CD4-positive, alpha-beta T cell treated with Interleukin-17A for 1 hour (primary cell): Measurements from ENCODE around the gene NRARP.
"Not testable (repeated sequence)": the region's sequence is repeated elsewhere in the genome, so short reads cannot be mapped to it uniquely, and the experiment has no call there.

ENCODE experiments used
- DNase-seq: peaks from one replicate; pipeline ENCODE4 v3.0.0-alpha.2; 2020

NRARP gene

GRCh38 chr9:137275588-137276472 lies 26.2 kb downstream of the NRARP start:
- no peak for DNase-seq

DNA sequence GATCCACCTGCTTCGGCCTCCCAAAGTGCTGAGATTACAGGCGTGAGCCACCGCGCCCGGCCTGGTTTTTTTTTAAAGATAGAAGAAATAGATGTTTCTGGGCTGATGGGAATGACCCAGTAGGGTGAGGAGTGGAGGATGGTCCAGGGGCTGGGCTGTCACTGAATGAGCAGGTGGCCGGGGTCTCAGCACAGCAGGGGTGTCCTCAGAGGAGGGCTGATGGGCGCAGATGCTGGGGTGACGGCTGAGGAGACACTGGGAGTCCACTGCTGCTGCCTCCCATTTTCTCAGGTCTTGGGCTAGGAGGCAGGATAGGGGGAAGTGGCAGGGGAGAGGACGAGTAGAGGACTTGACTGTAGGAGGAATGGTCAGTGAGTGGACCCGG lies 26.9 kb downstream of the NRARP start:
- DNase-seq, result no peak

DNA sequence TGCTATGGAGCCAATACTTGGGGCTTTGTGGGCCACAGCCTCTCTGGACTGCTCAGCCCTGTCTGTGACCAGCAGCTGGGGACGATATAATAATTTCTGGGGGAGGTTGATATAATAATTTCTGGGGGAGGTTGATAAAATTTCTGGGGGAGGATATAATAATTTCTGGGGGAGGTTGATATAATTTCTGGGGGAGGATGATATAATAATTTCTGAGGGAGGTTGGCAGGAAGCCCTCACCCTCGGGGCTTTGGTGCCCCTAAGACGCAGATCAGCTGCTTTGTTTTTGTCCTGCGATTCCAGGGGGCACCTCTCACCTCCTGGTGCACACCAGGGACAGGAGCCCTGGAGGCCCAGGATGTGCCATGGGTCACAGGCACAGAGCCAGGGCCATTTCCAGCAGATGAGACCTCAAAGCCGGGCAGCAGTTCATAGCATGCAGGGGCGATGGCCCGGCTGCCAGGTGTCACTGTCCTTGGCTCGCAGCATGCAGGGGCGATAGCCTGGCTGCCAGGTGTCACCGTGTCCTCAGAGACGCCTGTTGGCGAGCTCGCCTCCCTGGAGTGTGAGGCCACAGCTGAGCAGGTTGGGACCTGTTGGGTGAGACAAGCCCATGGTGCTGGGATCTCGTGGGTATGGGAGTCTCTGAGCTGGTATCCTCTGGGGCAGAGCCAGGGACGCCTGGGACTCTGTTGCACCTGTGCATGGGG lies 28.3 kb downstream of the NRARP start:
- no peak for DNase-seq

GRCh38 chr9:137273095-137273490 lies 29.0 kb downstream of the NRARP start:
- no peak for DNase-seq

DNA sequence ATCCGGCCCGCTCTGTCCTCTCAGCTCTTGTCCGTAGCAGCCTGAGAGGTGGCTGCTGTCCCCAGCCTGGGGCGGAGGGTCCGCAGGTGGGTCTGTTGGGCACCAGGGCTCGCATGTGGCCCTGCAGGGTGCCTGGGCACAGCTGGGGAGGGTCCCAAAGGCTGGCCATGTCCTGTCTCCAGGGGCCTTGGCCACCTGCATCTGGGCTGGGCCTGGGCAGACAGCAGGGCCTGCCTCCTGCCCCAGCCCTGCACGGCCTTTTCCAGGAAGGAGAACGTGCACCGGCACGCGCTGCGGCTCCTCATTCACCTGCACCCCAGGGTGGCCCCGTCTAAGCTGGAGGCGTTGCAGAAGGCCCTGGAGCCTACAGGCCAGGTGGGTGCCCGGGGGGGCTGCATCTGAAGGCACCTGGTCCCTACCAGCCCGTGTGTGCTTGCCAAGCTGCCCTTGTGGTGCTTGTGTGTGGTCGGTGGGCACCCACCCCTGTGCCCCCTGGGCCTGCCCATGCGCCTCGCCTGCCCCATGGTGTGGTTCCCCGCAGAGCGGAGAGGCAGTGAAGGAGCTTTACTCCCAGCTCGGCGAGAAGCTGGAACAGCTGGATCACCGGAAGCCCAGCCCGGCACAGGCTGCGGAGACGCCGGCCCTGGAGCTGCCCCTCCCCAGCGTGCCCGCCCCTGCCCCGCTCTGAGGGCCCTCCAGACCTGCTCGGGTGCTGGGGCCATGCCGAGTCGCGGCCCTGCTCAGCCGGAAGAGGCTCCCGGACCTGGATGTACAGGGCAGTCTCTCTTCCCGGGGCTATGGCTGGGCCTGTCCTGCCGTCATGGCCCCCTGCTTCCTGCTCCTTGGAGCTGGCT lies 29.6 kb downstream of the NRARP start:
- no peak for DNase-seq

- DNase-seq, result no peak
These were observed 30.4 kb downstream of the NRARP start for GRCh38 chr9:137271696-137272076.

DNA sequence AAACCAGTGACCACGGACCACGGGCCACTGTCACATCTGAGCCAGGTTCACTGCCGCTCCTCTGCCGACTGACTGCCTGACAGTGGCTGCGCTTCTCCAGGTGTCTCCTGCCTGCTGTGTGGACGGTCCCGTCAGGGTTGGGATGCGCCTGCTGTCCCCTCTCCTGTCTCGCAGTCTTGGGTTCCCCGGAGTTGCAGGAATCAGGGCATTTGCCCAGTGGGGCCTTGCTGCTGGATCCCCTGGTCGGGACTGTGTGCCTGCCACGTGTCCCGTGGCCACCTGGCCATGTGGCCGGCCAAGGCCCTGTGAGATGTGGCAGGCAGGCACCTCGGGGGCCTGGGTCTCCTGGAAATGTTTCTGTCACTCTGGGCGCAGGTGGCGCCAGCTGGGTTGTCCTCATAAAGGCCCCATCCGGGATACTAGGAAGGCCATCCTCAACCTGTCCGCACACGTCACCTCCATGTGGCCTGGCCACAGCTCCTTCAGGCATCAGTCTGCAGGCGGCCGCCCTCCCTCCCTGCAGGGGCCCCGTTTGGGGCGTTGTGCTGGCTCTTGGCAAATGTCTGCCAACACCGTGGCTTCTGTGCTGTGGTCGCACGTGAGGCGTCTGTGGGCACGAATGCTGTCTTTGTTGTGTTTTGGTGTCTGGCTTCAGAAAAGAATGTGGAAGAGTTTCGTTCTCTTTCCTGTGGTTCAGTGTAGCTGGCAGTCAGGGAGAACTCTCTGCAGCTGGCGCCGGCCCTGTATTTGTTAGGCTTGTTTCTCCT lies 31.0 kb downstream of the NRARP start:
- DNase-seq, result peak; percentile 33

DNA sequence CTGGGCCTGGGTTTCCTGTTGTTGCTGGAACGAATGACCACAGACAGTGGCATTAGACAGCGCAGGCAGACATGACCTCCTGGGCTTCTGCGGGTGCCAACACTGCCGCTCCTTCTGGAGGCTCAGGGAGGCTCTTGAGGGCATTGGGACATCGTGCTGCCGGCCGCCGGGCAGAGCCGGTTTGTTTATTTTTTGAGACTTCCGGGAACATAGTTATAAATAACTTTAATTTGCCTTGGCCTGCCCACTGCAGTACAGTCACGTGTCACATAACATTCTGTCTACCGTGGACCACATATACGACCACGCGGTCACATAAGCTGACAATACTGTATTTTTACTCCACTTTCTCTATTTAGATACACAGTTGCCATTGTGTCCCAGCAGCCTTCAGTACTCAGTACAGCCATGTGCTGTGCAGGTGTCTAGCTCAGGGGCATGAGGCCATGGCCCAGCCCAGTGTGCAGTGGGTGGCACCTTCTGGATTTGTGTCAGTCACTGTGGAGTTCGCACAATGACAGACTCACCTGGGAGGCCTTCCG lies 32.8 kb downstream of the NRARP start:
- no peak for DNase-seq

- DNase-seq, result no peak
These were observed 33.4 kb downstream of the NRARP start for GRCh38 chr9:137268538-137269201.

GRCh38 chr9:137267933-137268355 lies 34.1 kb downstream of the NRARP start:
- DNase-seq, result no peak

DNA sequence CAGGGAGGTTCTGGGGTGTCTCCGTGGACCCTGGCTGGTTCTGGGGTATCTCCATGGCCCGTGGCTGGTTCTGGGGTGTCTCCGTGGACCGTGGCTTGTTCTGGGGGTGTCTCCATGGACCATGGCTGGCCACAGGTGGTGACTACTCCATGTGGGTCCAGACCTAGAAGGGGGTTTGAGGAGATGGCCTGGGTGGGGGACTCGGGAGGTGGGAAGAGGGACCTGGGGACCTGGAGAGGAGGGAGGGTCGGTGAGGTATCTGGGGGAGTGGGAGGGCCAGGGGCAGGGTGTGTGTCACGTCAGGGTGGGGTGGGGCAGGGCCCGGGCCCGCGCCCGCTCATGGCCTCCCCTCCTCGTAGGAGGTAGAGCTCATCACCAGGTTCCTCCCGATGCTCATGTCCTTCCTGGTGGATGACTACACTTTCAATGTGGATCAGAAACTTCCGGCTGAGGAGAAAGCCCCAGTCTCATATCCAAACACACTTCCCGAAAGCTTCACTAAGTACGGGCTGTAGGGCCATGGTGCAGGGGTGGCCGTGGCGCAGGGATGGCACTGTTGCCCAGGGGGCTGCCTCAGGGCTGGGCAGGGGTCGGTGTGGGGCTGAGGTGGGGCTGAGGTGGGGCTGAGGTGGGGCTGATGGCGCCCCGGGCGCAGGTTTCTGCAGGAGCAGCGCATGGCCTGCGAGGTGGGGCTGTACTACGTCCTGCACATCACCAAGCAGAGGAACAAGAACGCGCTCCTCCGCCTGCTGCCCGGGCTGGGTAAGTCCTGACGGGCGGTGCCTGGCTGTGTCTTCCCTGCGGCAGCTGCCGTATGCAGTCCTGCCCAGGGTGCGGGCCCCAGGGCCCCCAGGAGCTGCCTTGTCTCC lies 35.3 kb downstream of the NRARP start:
- DNase-seq, result no peak

DNA sequence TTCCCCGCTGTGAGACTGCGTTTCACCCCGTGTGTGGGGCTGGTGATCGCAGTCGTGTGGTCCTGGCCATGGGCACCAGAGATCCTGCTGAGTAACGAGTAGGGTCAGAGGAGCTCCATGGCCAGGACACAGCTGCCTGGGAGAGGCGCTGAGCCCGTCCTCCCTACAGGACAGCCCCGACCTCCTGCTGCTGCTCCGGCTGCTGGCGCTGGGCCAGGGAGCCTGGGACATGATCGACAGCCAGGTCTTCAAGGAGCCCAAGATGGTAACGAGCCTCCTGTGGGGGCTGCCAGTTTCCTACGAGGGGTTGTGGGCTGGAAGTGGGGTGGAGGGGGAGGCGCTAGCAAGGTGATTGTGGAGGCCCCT lies 35.9 kb downstream of the NRARP start:
- DNase-seq, result no peak

DNA sequence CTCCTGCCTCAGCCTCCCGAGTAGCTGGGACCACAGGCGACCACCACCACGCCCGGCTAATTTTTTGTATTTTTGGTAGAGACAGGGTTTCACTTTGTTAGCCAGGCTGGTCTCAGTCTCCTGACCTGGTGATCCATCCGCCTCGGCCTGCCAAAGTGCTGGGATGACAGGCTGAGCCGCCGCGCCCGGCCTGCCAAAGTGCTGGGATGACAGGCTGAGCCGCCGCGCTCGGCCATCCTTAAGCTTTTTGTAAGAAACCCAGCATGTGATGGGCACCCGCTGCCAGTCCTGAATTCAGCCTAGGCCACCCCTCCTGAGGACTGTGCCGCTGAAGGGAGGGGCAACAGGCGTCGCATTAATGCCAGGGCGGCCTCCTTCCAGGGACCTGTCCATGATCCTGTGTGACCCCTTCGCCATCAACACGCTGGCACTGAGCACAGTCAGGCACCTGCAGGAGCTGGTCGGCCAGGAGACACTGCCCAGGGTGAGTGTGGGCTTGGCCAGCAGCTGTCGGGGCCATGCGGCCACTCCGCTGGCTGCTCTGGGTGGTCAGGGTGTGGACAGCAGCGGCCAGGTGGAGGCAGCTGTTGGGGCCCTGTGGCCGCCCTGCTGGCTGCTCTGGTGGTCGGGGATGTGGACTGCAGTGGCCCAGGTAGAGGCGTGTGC lies 36.4 kb downstream of the NRARP start:
- DNase-seq, result no peak

GRCh38 chr9:137264067-137264466 lies 38.0 kb downstream of the NRARP start:
- no peak for DNase-seq

- DNase-seq, result no peak
These were observed 38.6 kb downstream of the NRARP start for GRCh38 chr9:137263506-137263905.

DNA sequence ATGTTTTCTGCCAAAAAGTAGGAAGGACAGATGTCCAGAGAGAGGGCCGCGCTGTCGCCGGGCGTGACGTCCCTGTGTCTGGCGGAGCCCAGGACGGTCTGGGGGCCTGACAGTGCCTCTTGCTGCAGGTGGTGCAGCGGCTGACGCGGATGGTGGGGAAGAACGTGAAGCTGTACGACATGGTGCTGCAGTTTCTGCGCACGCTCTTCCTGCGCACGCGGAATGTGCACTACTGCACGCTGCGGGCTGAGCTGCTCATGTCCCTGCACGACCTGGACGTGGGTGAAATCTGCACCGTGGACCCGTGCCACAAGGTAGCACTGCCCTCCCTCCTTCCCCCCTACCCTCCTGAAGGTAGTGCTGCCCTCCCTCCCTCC lies 39.2 kb downstream of the NRARP start:
- DNase-seq, result no peak

DNA sequence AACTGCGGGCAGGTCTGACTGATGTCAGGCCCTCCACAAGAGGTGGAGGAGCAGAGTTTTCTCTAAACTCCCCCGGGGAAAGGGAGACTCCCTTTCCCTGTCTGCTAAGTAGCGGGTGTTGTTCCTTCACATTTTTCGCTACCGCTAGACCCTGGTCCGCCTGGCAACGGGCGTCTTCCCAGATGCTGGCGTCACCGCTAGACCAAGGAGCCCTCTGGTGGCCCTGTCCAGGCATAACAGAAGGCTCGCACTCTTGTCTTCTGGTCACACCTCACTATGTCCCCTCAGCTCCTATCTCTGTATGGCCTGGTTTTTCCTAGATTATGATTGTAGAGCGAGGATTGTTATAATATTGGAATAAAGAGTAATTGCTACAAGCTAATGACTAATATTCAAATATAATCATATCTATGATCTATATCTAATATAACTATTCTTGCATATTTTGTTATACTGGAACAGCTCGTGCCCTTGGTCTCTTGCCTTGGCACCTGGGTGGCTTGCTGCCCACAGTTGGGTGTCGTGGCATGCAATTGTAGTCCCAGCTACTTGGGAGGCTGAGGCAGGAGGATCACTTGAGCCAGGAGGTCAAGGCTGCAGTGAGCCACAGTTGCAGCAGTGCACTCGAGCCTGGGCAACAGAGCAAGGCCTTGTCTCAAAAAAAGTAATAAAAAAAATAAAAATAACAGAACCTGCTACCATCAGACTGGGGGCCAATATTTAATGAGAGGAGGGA lies 39.7 kb downstream of the NRARP start:
- DNase-seq, result not testable (repeated sequence)

DNA sequence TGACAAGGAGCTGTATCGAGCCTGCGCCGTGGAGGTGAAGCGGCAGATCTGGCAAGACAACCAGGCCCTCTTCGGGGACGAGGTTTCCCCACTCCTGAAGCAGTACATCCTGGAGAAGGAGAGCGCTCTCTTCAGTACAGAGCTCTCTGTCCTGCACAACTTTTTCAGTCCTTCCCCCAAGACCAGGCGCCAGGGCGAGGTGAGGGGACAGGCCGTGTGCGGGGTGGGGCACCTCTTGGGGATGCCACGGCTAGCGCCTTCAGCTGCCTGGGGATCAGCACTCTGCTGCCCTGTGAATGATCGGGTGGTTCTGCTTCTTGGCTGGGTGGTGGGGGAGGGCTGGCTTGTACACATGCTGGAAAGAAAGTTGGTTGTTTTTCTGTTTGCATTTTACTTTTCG lies 45.2 kb downstream of the NRARP start:
- DNase-seq, result no peak

- no peak for DNase-seq
These were observed 45.7 kb downstream of the NRARP start for GRCh38 chr9:137256362-137256761.
